ENCODE measurements around the gene EDN1.

The EDN1 gene

GRCh38 chr6:12289933-12290820, at the start of gene EDN1:
Gene EDN1, plus strand, starts transcription at chr6:12290361. Its CDS starts 269 bp downstream, at chr6:12290630.
- peak in 1 of 2 donors; percentile 2 for DNase-seq (ENCODE audit: low read depth in 2 of 2)

GRCh38 chr6:12241493-12242175, 48.5 kb upstream of the EDN1 start:
- no peak for DNase-seq (ENCODE audit: low read depth in 2 of 2)

GRCh38 chr6:12243169-12243568, 47.0 kb upstream of the EDN1 start:
- DNase-seq (ENCODE audit: low read depth in 2 of 2): no peak

GRCh38 chr6:12245360-12245759, 44.8 kb upstream of the EDN1 start:
- DNase-seq (ENCODE audit: low read depth in 2 of 2): no peak

- DNase-seq (ENCODE audit: low read depth in 2 of 2): no peak
These were observed 44.1 kb upstream of the EDN1 start for GRCh38 chr6:12245763-12246718.

GRCh38 chr6:12246900-12247299, 43.3 kb upstream of the EDN1 start:
- DNase-seq (ENCODE audit: low read depth in 2 of 2): no peak

- no peak for DNase-seq (ENCODE audit: low read depth in 2 of 2)
These were observed 40.4 kb upstream of the EDN1 start for GRCh38 chr6:12249541-12250382.

GRCh38 chr6:12250383-12250770, 39.8 kb upstream of the EDN1 start:
- no peak for DNase-seq (ENCODE audit: low read depth in 2 of 2)

- no peak for DNase-seq (ENCODE audit: low read depth in 2 of 2)
These were observed 36.0 kb upstream of the EDN1 start for GRCh38 chr6:12254210-12254609.

GRCh38 chr6:12258191-12258590, 32.0 kb upstream of the EDN1 start:
- DNase-seq (ENCODE audit: low read depth in 2 of 2): no peak

GRCh38 chr6:12258591-12259075, 31.5 kb upstream of the EDN1 start:
- DNase-seq (ENCODE audit: low read depth in 2 of 2): no peak

- no peak for DNase-seq (ENCODE audit: low read depth in 2 of 2)
These were observed 29.6 kb upstream of the EDN1 start for GRCh38 chr6:12260458-12261093.

- DNase-seq (ENCODE audit: low read depth in 2 of 2): no peak
These were observed 28.7 kb upstream of the EDN1 start for GRCh38 chr6:12261502-12261901.

- no peak for DNase-seq (ENCODE audit: low read depth in 2 of 2)
These were observed 27.7 kb upstream of the EDN1 start for GRCh38 chr6:12262236-12263061.

GRCh38 chr6:12263403-12263802, 26.8 kb upstream of the EDN1 start:
- no peak for DNase-seq (ENCODE audit: low read depth in 2 of 2)

GRCh38 chr6:12264671-12265070, 25.5 kb upstream of the EDN1 start:
- DNase-seq (ENCODE audit: low read depth in 2 of 2): no peak

- DNase-seq (ENCODE audit: low read depth in 2 of 2): no peak
These were observed 24.9 kb upstream of the EDN1 start for GRCh38 chr6:12265296-12265695.

GRCh38 chr6:12265791-12266190, 24.4 kb upstream of the EDN1 start:
- no peak for DNase-seq (ENCODE audit: low read depth in 2 of 2)

GRCh38 chr6:12266571-12266970, 23.6 kb upstream of the EDN1 start:
- DNase-seq (ENCODE audit: low read depth in 2 of 2): no peak
